Stimulated activated CD4-positive, alpha-beta T cell treated with anti-CD3 and anti-CD28 coated beads, Interleukin-15, amount 100 ng/mL, for 24 hours (primary cell): ENCODE data around the gene TNRC6C.

Experiments
- DNase-seq: peaks from one replicate; pipeline ENCODE4 v3.0.0-alpha.2; 2020

TNRC6C gene

DNA sequence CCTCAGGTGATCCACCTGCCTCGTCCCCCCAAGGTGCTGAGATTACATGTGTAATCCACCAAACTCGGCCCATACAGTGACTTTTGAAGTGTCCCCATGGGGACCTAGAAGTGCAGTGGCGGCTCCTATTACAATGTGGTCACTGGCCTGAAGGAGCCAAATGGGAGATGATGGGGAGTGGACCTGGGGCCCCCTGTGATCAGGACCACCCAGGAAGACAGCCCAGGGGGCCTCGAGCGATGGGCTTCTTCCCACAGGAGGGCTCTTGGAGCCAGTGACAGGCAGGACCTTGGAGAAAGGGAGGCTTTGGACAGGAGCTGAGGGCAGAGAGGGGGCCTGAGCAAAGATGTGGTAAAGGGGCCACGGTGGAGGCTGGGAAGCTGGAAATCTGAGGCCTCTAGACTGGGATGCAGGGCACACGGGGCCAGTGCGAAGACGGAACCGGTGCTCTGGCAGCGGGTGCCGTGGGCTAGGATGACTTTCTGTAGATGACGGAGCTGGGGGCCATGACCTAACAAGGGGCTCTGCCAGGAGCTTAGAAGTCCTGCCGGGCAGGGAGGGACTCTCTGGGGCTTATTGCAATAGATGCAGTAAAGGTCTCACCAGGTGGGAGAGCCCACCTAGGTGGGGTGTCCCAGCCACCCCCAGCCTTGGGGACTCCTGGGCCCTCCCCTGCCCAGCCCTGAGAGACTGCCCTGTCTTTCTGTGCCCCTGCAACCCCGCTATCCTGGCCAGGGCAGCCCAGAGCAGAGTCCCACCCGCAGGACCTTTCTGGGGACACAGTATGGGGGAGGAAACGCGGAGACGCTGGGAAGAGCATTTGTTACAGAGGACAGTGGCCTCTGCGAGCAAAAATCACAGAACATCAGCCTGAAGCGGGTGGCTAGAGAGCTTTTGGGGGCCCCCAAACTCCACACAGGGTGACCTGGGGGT, 185.0 kb downstream of the TNRC6C start:
- DNase-seq = no peak

DNA sequence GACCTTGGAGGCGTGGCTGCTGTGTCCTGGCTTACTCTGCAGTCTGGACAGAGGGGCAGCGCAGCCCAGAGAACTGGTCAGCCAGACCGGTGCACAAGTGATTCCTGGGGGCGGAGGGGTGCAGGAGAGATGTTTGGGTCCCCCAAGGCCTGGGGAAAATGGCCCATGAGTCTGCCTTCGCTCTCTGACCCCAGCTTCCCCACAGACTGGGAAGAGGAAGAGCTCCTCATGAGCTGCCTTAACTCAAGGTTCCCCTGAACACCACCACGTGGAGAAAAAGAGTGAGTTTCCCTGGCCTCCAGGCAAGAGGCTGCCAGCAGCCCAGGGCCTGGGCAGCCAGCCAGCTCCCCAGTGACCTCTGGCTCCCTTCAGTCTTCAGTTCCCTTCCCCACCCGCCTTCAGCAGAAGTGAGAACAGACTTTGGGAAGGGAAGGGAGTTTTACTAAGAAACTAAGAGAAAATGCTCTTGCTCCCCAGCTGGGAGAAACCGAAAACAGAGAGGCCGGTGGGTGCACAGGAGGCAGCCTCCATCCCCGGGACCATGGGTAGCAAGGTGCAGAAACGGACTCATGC, 185.7 kb downstream of the TNRC6C start:
- DNase-seq = no peak

DNA sequence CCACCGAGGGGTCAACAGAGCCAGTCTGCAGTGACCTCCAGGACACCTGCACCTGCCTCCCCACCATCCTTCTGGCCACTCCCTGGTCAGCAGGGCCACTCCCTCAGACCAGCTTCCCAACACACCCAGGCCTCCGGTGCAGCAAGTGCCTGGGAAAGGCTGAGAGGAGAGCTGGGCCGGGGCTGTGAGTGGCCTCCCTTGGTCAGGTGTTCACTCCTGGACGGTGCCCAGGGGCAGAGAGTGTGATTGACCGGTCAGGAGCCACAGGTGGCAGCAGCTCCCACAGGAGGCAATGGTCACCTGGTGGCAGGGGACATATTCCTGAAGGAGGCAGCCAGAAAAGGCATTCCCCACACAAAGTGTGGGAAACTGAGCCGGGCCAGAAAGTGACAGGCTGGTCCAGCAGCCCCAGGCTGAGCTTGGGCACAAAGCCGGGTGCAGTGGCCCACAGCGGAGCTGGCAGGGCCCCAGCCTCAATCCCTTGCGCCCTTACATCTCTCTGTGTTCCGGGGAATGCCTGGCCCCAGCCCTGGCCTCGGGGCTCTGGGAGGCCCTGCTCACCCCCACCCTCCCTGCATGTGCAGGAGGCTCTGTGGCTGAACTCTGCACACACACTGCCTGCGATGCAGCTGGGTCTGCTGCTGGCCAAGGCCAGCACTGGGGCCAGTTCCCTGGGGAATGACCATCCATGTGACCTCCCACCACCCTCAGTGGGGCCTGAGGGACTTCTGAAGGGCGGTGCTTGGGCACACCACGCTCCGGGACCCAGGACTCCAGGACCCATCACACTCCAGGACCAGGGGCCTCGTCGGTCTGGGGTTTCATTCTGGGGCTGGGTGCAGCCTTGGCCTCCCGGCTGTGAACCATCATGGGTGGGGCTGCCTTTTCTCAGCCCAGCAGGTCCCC, 186.5 kb downstream of the TNRC6C start:
- no peak for DNase-seq

DNA sequence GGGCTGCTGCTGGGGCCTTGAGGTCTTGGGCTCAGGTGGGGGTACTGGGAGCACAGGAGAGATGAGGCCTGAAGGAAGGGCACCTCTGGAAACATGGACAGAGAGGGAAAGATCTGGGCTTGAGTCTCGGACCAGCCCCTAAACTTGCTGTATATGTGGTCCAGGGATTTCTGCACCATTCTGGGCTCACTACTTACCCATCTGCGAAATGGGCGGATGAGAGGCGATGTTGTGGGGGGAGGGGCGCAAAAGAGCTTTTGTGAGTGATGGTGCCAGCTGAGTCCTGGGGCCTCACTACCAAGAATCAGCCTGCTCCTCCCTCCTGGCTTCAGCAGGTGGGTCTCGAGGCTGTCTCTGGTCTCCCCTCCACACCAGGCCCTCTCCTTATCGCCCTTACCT, 188.0 kb downstream of the TNRC6C start:
- DNase-seq = no peak

DNA sequence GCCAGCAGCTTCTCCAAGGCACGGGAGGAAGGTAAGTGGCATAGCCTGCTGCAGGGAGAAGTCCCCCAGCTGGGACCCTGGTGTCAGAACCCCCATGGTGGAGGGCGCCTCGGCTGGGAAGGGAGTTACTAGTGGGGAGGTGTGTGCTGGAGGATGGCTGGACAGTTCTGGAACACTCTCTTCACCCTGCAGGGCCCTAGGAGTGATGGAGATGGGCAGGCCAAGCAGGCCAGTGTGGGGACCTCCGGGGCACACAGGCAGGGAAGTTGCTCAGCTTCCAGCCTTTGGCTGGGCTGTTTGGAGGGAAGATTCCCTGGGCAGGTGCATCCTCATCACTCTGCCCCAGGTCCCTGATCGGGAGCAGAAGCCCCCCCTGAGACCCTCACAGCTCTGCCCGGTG, 188.4 kb downstream of the TNRC6C start:
- DNase-seq = no peak

DNA sequence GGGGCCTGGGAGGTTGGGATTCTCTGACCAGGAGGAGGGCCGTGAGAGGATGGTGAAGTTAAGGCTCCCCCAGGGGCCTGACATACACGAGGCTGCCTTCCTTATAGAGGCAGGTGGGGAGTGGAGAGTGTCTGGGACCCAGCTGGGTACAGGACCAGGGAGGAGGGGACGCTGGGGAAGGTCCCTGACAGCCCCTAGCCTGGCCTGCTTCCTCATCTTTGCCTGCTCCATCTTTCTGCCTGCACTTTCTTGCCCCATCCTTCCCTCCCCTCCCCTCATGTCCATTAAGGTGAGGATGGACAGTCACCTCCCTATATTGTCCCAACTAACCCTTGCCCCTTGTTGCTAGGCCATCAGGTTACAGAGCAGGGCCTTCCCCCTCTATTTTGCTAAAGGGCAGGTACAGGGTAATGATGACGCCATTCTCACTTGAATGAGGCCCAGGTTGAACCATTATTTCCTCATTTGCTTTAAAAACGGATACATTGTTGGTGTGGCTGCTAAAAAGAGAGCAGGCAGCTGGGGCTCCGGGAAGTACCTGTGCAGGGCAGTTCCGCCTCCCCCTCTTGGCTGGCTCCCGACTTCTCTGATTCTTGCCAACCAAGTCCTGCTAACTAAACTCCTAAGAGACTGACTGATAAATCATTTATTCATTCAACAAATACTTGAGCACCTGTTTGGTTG, 189.0 kb downstream of the TNRC6C start:
- DNase-seq = no peak

DNA sequence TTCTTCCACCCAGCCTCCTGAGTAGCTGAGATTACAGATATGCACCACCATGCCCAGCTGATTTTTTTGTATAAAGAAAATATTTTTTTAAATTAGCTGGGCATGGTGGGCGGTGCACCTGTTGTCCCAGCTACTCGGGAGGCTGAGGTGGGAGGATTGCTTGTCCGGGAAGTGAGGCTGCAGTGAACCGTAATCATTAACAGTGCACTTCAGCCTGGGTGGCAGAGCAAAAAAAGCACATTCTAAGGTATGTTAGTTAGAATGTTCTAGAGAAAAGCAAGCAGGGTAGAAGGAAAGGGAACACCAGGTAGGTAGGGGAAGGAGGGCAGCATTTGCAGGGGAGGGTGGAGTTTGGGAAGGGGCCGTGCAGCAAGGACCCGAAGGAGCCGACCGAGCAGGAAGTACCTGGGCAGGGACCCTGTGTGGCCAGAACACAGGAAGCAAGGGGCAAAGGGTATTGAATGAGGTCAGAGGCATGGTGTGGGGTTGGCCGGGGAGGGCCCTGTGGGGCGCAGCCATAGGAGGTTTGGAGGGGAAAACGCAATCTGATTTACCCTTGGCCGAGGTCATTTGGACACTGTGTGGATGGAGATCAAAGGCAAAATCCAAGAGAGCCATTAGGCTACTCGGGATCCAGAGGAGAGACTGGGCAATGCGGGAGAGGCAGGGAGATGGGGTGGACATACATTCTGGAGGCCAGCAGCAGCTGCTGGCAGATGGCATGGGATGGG, 189.9 kb downstream of the TNRC6C start:
- no peak for DNase-seq

DNA sequence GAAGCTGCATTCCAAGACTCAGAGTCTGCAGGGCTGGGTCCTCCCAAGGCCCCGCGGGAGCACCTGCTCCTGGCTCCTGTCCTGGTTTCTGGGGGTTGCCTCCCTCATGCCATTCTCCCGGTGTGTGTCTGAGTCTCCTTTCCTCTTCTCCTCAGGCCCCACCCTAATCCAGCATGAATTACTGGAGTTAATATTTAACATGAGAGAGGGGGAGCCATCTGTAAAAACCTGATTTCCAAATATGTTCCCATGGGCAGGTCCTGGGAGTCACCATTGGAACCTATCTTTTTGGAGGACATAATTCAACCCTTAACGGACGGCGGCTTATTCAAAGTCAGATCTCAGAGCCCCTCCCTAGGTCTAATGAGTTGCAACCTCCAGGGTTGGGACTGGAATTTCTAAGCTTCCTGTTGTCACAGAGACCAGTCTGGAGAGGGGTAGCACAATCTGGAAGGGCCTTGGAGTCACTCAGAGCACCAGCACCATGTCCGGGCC, 193.1 kb downstream of the TNRC6C start:
- no peak for DNase-seq

DNA sequence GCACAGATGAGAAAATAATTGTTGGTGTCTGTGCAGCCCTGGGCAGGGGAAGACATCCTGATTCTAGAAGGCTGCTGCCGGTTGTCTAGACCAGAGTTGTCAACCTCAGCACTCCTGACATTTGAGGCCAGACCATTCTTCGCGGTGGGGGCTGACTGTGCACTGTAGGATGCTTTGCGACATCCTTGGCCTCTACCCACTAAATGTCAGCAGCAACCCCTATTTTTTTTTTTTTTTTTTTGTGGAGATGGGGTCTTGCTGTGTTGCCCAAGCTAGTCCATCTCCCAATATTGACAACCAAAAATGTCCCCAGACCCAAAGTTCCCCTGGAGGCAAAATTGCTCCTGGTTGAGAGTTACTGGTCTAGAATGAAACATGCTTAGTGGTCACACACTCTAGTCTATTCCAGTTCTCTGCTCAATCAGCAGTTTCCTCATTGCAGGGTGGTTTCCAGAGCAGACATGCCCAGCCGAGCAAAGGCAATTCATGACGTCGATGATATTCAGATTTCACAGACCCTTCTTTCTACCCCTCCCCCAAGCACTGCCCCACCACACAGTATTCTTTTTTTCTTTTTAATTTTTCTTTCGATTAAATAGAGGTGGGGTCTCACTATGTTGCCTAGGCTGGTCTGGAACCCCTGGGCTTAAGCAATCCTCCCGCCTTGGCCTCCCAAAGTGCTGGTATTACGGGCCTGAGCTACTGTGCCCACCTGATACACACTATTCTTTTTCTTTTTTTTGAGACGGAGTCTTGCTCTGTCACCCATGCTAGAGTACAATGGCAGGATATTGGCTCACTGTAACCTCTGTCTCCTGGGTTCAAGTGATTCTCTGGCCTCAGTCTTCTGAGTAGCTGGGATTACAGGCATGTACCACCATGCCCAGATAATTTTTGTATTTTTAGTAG, 196.7 kb downstream of the TNRC6C start:
- no peak for DNase-seq
